Ureter (tissue), 1 donor: ENCODE measurements around the gene CGREF1. TPM values are rescaled to one million over a fixed set of nuclear protein-coding genes. Genes with fewer than 3 reads are reported as not detected.
A peak's percentile ranks its signal among the peaks of the same experiment; 100 is the strongest.
"Not testable (repeated sequence)": the region's sequence is repeated elsewhere in the genome, so short reads cannot be mapped to it uniquely, and the experiment has no call there.

ENCODE experiments used
- DNase-seq: peaks from one replicate; pipeline ENCODE4 v3.0.0-alpha.2; 2020; ENCODE audit warnings: low spot score
- total RNA-seq: library from RNA; stranded (reverse); gene quantifications from one replicate; pipeline ENCODE4 v1.2.4, GENCODE V29; 2023
- donor health status: DM: yes; HTN: yes; CAD: no.

The CGREF1 gene
- total RNA-seq, 1 donor from 2014 or later, result 1.9 TPM

- no peak for DNase-seq
Measured at GRCh38 chr2:27088634-27089033, 30.3 kb downstream of the CGREF1 start.

- no peak for DNase-seq
Measured at GRCh38 chr2:27087823-27088410, 31.0 kb downstream of the CGREF1 start.

GRCh38 chr2:27086724-27087593 is 32.0 kb downstream of the CGREF1 start, which contains the start of gene KHK:
Gene KHK (plus strand): TSS chr2:27086772. CDS start chr2:27087260, 488 bp downstream.
- peak; percentile 61 for DNase-seq

GRCh38 chr2:27086090-27086723 is 32.7 kb downstream of the CGREF1 start:
- peak; percentile 96 for DNase-seq

GRCh38 chr2:27085673-27086089 is 33.2 kb downstream of the CGREF1 start:
- DNase-seq, result peak; percentile 82

- no peak for DNase-seq
Measured at GRCh38 chr2:27085062-27085672, 33.8 kb downstream of the CGREF1 start.

- DNase-seq, result no peak
Measured at GRCh38 chr2:27084297-27085061, 34.4 kb downstream of the CGREF1 start.

GRCh38 chr2:27083410-27084296 is 35.3 kb downstream of the CGREF1 start:
- DNase-seq, result no peak

GRCh38 chr2:27082773-27083409 is 36.0 kb downstream of the CGREF1 start:
- DNase-seq, result no peak

GRCh38 chr2:27081984-27082772 is 36.8 kb downstream of the CGREF1 start:
- DNase-seq, result no peak

GRCh38 chr2:27080603-27080936 is 38.4 kb downstream of the CGREF1 start:
- DNase-seq, result no peak

- DNase-seq, result no peak
Measured at GRCh38 chr2:27080140-27080469, 38.8 kb downstream of the CGREF1 start.

GRCh38 chr2:27079233-27080139 is 39.4 kb downstream of the CGREF1 start:
- no peak for DNase-seq

GRCh38 chr2:27078267-27079194 is 40.4 kb downstream of the CGREF1 start, which contains the start of gene EMILIN1:
Gene EMILIN1 (plus strand): TSS chr2:27078615. CDS start chr2:27079066, 451 bp downstream.
- DNase-seq, result peak; percentile 88

- DNase-seq, result no peak
Measured at GRCh38 chr2:27077231-27077630, 41.7 kb downstream of the CGREF1 start.

GRCh38 chr2:27076323-27076722 is 42.6 kb downstream of the CGREF1 start:
- DNase-seq, result no peak

- DNase-seq, result not testable (repeated sequence)
Measured at GRCh38 chr2:27075566-27075871, 43.4 kb downstream of the CGREF1 start.
